Heart right ventricle (tissue), 16 donors: ENCODE data around the gene DENND1A. TPM values are rescaled to one million over a fixed set of nuclear protein-coding genes. Genes with fewer than 3 reads are reported as not detected.

ENCODE experiments used
- ATAC-seq, 8 donors: fragments of 200-7000 bp; cut with Tn5 transposase; one replicate each; pipeline ENCODE4 v1.9.1; 2020; ENCODE audit warnings: mild to moderate bottlenecking in 8 of 8, moderate library complexity in 8 of 8, moderate number of reproducible peaks in 1 of 8
- DNase-seq, 2 donors: peaks; one replicate each; pipeline ENCODE4 v3.0.0-alpha.2; 2020
- H3K27ac ChIP-seq, 10 donors: fragments of 200-600 bp; sonication (generic) in 2 of 10; one replicate each; pipeline versions ENCODE4 v1.5.0 to v1.8.0; 2020 to 2022; ENCODE audit warnings: mild to moderate bottlenecking in 3 of 10
- H3K27me3 ChIP-seq, 7 donors: fragments of 200-600 bp; one replicate each; pipeline ENCODE4 v1.8.0; 2021 to 2022; ENCODE audit warnings: mild to moderate bottlenecking in 2 of 7
- H3K36me3 ChIP-seq, 9 donors: fragments of 200-600 bp; sonication (generic) in 1 of 9; one replicate each; pipeline versions ENCODE4 v1.5.0 to v1.8.0; 2020 to 2022; ENCODE audit warnings: mild to moderate bottlenecking in 2 of 9
- H3K4me1 ChIP-seq, 9 donors: fragments of 200-600 bp; sonication (generic) in 1 of 9; one replicate each; pipeline versions ENCODE4 v1.5.0 to v1.8.0; 2020 to 2022; ENCODE audit warnings: mild to moderate bottlenecking in 4 of 9
- H3K4me3 ChIP-seq, 10 donors: fragments of 200-600 bp; sonication (generic) in 2 of 10; one replicate each; pipeline versions ENCODE4 v1.5.0 to v1.8.0; 2020 to 2022; ENCODE audit warnings: mild to moderate bottlenecking in 7 of 10, moderate library complexity in 2 of 10
- H3K9me3 ChIP-seq, 11 donors: fragments of 200-600 bp in 10 of 11; sonication (generic) in 2 of 11; one replicate each; pipeline versions ENCODE4 v1.5.0 to v1.8.0; 2013 to 2022; ENCODE audit warnings: mild to moderate bottlenecking in 2 of 11, control low read depth in 1 of 11, moderate library complexity in 1 of 11
- WGBS, 2 donors: extraction: QIAGEN DNeasy Blood & Tissue Kit; methylation state at CpG; one replicate each; pipeline ENCODE4 v1.1.7; 2013; ENCODE audit warnings: inconsistent platforms in 1 of 2; 5-methylcytosine and 5-hydroxymethylcytosine counted together
- intact Hi-C, 10 donors: fragments of 100-400 bp; cut with DNase I; formaldehyde crosslinking; loops; one replicate each; pipeline versions ENCODE4 v1.11.1 to v1.14.2; 2022
- polyA plus RNA-seq, 2 donors: library from polyadenylated mRNA; stranded (reverse); fragments of 200-250 nt; gene quantifications; one replicate each; pipeline ENCODE4 v1.2.3, GENCODE V29; 2013
- total RNA-seq, 10 donors: library from RNA; stranded (reverse); fragmentation: NEBNext Ultra II Directional in 3 of 10; extraction: Animal tissue kit (Norgen Biotek cat#: 25700) in 3 of 10; gene quantifications; one replicate each; pipeline versions ENCODE4 v1.2.1 to v1.2.4, GENCODE V29; 2021 to 2023
- TF ChIP-seq, protein P1 (sequence below), 9 donors: fragments of 200-600 bp; sonication (generic) in 2 of 9; IDR thresholded peaks; one replicate each; pipeline versions ENCODE4 v1.5.0 to v1.8.0; 2021 to 2022; ENCODE audit warnings: antibody characterized with exemption in 9 of 9, mild to moderate bottlenecking in 5 of 9, moderate library complexity in 1 of 9
- donor health status: Arrhythmogenic right ventricular cardiomyopathy.
- donor health status: ischemic (EF 13 %, LVEDD 7.1; RV severe dilation, severe dysfunction).
- donor health status: healthy with polysubstance abuse.
- donor health status: DM: no; HTN: yes; CAD: no.
- donor health status: DM: no; HTN: no; CAD: no.
- donor health status: ischemic (EF 25% LVEDD 6.9; RV normal size, moderate dysfunction).
- donor health status: ischemic (EF 25% LVEDD 5.7; RV mildly dilated, moderate dysfunction).
- donor health status: healthy.
- donor health status: DM: yes; HTN: yes; CAD: no.
- donor health status: Ischemic cardiomyopathy.
- donor health status: ischemic (EF 35%, LVEDD 5.7; RV mildly dilated, moderate dysfunction).
- donor health status: nonischemic (EF 11% LVEDD 7.7; RV severe dilation, severe dysfunction).
- donor health status: DM: yes; HTN: yes; CAD: no.
- donor health status: PGD.
- donor health status: ischemic (EF 29% LVEDD 5.4; RV normal size, mild dysfunction).
- donor health status: nonischemic (EF 23%, LVEDD 6.1; RV moderate dilation, normal function).

DENND1A gene
- total and polyA plus RNA-seq, 12 donors = 7.3 to 19.6 (median 12.2) TPM

DNA sequence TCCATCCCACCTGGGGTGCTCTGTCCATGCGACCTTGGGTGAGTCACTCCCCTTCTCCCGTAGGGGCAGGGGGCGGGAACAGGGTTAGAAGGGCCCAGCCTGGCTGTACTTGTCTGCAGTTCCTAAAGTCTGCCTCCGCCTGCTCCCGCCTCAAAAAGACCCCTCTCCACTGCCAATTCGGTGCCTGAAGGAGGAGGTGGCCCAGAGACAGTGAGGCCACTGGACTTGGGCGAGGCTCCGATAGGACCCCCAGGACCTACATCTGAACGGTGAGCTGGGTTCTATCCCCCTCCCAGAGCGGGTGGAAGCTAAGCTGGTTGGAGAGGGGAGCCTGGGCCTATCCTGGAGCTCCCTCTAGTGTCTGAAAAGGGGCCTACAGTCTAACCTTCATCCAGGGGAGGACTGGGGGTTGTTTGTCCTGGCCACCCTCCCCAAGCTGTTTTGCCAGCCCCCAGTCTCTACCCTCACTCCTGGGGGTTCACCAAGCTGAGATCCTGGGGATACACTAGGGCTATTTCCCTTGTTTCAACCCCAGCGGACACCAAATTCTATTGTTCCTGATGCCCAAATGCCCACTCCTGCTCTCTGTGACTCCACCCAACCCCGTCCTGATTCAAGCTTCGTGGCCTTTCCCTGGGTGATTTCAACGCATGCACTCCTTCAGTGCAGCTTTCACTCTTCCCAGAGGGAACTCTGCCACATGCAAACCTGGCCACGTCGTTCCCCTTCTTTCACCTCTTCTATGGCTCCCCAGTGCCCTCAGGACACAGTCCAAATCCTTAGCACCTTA is 580.0 kb downstream of the DENND1A start:
- peak; percentile 67 to 83 (median 76) for ATAC-seq
- TF ChIP-seq, protein P1, sequence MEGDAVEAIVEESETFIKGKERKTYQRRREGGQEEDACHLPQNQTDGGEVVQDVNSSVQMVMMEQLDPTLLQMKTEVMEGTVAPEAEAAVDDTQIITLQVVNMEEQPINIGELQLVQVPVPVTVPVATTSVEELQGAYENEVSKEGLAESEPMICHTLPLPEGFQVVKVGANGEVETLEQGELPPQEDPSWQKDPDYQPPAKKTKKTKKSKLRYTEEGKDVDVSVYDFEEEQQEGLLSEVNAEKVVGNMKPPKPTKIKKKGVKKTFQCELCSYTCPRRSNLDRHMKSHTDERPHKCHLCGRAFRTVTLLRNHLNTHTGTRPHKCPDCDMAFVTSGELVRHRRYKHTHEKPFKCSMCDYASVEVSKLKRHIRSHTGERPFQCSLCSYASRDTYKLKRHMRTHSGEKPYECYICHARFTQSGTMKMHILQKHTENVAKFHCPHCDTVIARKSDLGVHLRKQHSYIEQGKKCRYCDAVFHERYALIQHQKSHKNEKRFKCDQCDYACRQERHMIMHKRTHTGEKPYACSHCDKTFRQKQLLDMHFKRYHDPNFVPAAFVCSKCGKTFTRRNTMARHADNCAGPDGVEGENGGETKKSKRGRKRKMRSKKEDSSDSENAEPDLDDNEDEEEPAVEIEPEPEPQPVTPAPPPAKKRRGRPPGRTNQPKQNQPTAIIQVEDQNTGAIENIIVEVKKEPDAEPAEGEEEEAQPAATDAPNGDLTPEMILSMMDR (IDR thresholded peaks at IDR 0.05) = peak; percentile 88 to 98 (median 94)
- DNase-seq = peak in 1 of 2 donors; percentile 56
- Histone ChIP-seq H3K9me3 (no peaks in the 10 kb centered on the region), H3K4me3 (no peak overlapping the region), H3K36me3 (no peaks in the 10 kb centered on the region), H3K27ac (no peak overlapping the region), H3K4me1 (peaks cover 0 to 10% (median 0%) of the 10 kb centered on the region in 9 donors), H3K27me3 (peaks cover 0 to 26% (median 17%) of the 10 kb centered on the region in 7 donors)
- intact Hi-C loops = loop anchor here (2.0 to 10.0 kb wide), 14 partner anchors 83 to 885 kb away; partner anchors contain the start of gene STRBP (in 2 of the 10)
- WGBS, 2 donors = 22 to 23% methylated on average over 16 of the region's 16 CpGs

DNA sequence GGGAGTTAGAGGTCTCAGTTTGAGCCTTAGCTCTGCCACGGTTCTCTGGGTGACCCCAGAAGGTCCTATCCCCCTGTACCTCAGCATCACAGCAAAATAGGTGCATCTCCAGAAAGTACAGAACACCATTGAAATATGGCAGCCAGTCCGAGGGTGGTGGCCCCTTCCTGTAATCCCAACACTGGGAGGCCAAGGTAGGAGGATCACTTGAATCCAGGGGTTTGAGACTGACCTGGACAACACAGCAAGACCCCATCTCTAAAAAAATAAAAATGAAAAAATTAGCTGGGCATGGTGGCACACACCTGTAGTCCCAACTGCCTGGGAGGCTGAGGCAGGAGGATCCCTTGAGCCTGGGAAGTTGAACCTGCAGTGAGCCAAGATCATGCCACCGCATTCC is 580.9 kb downstream of the DENND1A start:
- peaks cover 0 to 3% (median 0%) of the 10 kb centered on the region in 9 donors for H3K4me1 ChIP-seq
- 53 to 61% methylated on average over 3 of the region's 3 CpGs for WGBS, 2 donors

DNA sequence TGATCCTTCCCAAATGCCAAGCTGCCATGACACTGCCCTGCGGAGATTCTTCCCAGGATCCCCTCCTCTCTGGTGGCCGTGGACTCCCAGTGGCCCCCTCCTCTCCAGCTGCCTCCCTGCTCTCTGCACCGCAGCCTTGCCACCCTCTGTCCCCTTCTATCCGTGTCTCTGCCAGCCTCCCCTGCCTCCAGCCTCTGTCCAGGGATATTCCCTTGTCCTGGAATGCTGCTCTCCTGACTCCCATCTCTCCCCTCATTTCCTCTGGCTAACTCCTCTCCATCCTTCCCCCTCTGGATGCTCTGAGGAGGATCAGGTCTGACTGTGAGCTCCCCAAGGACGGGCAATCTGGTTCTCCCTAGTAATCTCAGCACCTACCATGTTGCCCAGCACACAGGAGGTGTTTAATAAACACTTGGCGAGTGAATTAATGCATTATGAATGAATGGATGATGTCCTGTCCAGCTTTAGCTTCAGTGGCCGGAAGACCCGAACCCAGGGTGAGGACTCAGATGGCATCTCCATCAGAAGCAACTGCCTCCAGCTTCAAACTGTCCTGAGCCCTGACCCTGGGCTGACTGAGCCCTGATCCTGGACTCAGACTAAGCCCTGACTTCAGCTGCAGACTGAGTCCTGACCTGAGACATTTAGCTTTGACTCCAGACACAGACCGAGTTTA is 581.5 kb downstream of the DENND1A start:
- no peak overlapping the region for H3K4me3 ChIP-seq
- H3K4me1 ChIP-seq = peaks cover 0 to 3% (median 0%) of the 10 kb centered on the region in 9 donors
- H3K36me3 ChIP-seq = no peaks in the 10 kb centered on the region
- ATAC-seq (no peak), DNase-seq (no peak)
- TF ChIP-seq, protein P1 (IDR thresholded peaks at IDR 0.05) = no peak
- no peak overlapping the region for H3K27ac ChIP-seq
- intact Hi-C loops = loop anchor here in 7 of 10 donors (2.0 to 10.0 kb wide), 9 partner anchors 81 to 266 kb away; partner anchors contain the start of gene STRBP (in 2 of the 7)
- no peaks in the 10 kb centered on the region for H3K9me3 ChIP-seq
- peaks cover 0 to 11% (median 7%) of the 10 kb centered on the region in 7 donors for H3K27me3 ChIP-seq
- 57 to 60% methylated on average over 9 of the region's 9 CpGs for WGBS, 2 donors

More for the DNA sequence above, 580.9 kb downstream of the DENND1A start:
- Histone ChIP-seq H3K4me3 (no peak overlapping the region), H3K36me3 (no peaks in the 10 kb centered on the region), H3K27ac (no peak overlapping the region), H3K27me3 (peaks cover 0 to 17% (median 10%) of the 10 kb centered on the region in 7 donors), H3K9me3 (no peaks in the 10 kb centered on the region)
- TF ChIP-seq, protein P1 (IDR thresholded peaks at IDR 0.05) = no peak
- DNase-seq (no peak), ATAC-seq (no peak)
- intact Hi-C loops = loop anchor here in 7 of 10 donors (2.0 to 10.0 kb wide), 9 partner anchors 82 to 267 kb away; partner anchors contain the start of gene STRBP (in 2 of the 7)
